ENCODE data around the gene KCNN1. TPM values are rescaled to one million over a fixed set of nuclear protein-coding genes. Genes with fewer than 3 reads are reported as not detected.

Gene KCNN1
- total RNA-seq, 1 donor from 2014 or later = 0.38 TPM

DNA sequence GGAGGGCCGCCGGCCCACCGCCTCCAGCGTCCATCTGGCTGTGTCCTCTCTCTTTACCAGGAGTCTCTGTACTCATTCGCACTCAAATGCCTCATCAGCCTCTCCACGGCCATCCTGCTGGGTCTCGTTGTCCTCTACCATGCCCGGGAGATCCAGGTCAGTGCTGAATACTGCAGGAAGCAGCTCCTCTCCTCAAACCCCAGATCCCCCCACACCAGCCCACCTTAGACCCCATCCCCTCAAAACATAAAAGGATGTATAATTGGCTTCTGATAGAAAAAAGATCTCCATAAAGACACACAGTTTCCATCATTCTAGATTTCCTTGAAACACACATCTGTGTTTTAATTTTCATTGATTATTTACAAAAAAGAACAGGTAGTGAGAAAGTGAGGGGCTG is 8.1 kb downstream of the KCNN1 start:
- DNase-seq = no peak
- intact Hi-C loops (cut with micrococcal nuclease) = no loop called here
- no peak overlapping the region for H3K27ac ChIP-seq (replicated peaks)
- no peaks in the 10 kb centered on the region for H3K9me3 ChIP-seq (replicated peaks)
- TF ChIP-seq, protein P1, sequence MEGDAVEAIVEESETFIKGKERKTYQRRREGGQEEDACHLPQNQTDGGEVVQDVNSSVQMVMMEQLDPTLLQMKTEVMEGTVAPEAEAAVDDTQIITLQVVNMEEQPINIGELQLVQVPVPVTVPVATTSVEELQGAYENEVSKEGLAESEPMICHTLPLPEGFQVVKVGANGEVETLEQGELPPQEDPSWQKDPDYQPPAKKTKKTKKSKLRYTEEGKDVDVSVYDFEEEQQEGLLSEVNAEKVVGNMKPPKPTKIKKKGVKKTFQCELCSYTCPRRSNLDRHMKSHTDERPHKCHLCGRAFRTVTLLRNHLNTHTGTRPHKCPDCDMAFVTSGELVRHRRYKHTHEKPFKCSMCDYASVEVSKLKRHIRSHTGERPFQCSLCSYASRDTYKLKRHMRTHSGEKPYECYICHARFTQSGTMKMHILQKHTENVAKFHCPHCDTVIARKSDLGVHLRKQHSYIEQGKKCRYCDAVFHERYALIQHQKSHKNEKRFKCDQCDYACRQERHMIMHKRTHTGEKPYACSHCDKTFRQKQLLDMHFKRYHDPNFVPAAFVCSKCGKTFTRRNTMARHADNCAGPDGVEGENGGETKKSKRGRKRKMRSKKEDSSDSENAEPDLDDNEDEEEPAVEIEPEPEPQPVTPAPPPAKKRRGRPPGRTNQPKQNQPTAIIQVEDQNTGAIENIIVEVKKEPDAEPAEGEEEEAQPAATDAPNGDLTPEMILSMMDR (IDR thresholded peaks at IDR 0.05; ENCODE audit: borderline replicate concordance) = no peak
- no peaks in the 10 kb centered on the region for H3K36me3 ChIP-seq
- peaks cover 64% of the 10 kb centered on the region for H3K27me3 ChIP-seq (ENCODE audit: low read depth)
- no peak overlapping the region for H3K4me3 ChIP-seq
- H3K4me1 ChIP-seq = no peaks in the 10 kb centered on the region

GRCh38 chr19:17977021-17977420 is 10.1 kb downstream of the KCNN1 start:
- Histone ChIP-seq H3K4me3 (no peak overlapping the region), H3K27me3 (ENCODE audit: low read depth) (peaks cover 67% of the 10 kb centered on the region), H3K4me1 (no peaks in the 10 kb centered on the region), H3K36me3 (no peaks in the 10 kb centered on the region), H3K27ac (replicated peaks) (no peak overlapping the region), H3K9me3 (replicated peaks) (no peaks in the 10 kb centered on the region)
- TF ChIP-seq, protein P1 (IDR thresholded peaks at IDR 0.05; ENCODE audit: borderline replicate concordance) = no peak
- no peak for DNase-seq
- intact Hi-C loops (cut with micrococcal nuclease) = no loop called here

- peaks cover 67% of the 10 kb centered on the region for H3K27me3 ChIP-seq (ENCODE audit: low read depth)
- intact Hi-C loops (cut with micrococcal nuclease) = no loop called here
Observed at GRCh38 chr19:17977488-17977887, 10.6 kb downstream of the KCNN1 start.

DNA sequence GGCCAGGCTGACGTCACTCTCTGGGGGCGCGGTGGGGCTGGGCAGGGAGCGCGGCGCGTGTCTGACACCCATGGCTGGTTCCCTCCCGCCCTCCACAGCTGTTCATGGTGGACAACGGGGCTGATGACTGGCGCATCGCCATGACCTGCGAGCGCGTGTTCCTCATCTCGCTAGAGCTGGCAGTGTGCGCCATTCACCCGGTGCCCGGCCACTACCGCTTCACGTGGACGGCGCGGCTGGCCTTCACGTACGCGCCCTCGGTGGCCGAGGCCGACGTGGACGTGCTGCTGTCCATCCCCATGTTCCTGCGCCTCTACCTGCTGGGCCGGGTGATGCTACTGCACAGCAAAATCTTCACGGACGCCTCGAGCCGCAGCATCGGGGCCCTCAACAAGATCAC is 14.7 kb downstream of the KCNN1 start:
- no peak overlapping the region for H3K4me3 ChIP-seq
- TF ChIP-seq, protein P1 (IDR thresholded peaks at IDR 0.05; ENCODE audit: borderline replicate concordance) = no peak
- no peaks in the 10 kb centered on the region for H3K9me3 ChIP-seq (replicated peaks)
- H3K36me3 ChIP-seq = no peaks in the 10 kb centered on the region
- no peak for DNase-seq
- H3K27ac ChIP-seq (replicated peaks) = no peak overlapping the region
- no peaks in the 10 kb centered on the region for H3K4me1 ChIP-seq
- intact Hi-C loops (cut with micrococcal nuclease) = no loop called here
- H3K27me3 ChIP-seq (ENCODE audit: low read depth) = peaks cover 65% of the 10 kb centered on the region

More at GRCh38 chr19:17977488-17977887, 10.6 kb downstream of the KCNN1 start:
- TF ChIP-seq, protein P1 (IDR thresholded peaks at IDR 0.05; ENCODE audit: borderline replicate concordance) = no peak
- DNase-seq = no peak
- H3K27ac ChIP-seq (replicated peaks) = no peak overlapping the region
- H3K4me1 ChIP-seq = no peaks in the 10 kb centered on the region
- no peaks in the 10 kb centered on the region for H3K36me3 ChIP-seq
- H3K4me3 ChIP-seq = no peak overlapping the region
- no peaks in the 10 kb centered on the region for H3K9me3 ChIP-seq (replicated peaks)

DNA sequence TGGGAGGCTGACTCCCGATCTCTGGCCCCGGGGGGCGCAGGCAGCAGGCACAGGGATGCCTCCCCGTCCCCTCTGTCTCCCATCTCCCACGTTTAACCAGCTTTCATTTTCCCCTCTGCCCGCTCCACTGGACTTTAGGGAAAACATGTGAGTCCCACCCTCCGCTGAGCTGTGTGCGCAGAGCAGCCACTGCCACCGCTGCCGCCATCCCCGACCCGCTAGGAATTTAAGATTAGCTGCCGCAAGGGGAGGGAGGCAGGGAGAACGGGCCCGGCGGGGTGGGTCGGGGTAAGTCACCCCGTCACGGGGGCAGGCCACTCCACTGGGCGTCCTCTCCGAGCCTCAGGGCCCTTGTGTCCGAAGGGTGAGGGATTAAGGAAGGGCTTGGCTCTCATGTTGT is 15.5 kb downstream of the KCNN1 start:
- Histone ChIP-seq H3K27ac (replicated peaks) (no peak overlapping the region), H3K36me3 (no peaks in the 10 kb centered on the region), H3K9me3 (replicated peaks) (no peaks in the 10 kb centered on the region), H3K27me3 (ENCODE audit: low read depth) (peaks cover 65% of the 10 kb centered on the region), H3K4me1 (no peaks in the 10 kb centered on the region), H3K4me3 (no peak overlapping the region)
- TF ChIP-seq, protein P1 (IDR thresholded peaks at IDR 0.05; ENCODE audit: borderline replicate concordance) = no peak
- DNase-seq = no peak
- intact Hi-C loops (cut with micrococcal nuclease) = no loop called here

All from left ventricle myocardium inferior (tissue), 1 donor.